ENCODE measurements around the gene ANKMY1. TPM values are rescaled to one million over a fixed set of nuclear protein-coding genes. Genes with fewer than 3 reads are reported as not detected.

The ANKMY1 gene
- total RNA-seq, 2 donors from 2014 or later, result 12.3 to 18.1 TPM

GRCh38 chr2:240581811-240582210, 24.0 kb upstream of the ANKMY1 start:
- H3K36me3 ChIP-seq, result peaks cover under 1% of the 10 kb centered on the region
- no peak overlapping the region for H3K4me3 ChIP-seq
- no peak overlapping the region for H3K27ac ChIP-seq
- intact Hi-C loops (cut with DNase I), result no loop called here
- no peak for DNase-seq
- TF ChIP-seq, protein P1, sequence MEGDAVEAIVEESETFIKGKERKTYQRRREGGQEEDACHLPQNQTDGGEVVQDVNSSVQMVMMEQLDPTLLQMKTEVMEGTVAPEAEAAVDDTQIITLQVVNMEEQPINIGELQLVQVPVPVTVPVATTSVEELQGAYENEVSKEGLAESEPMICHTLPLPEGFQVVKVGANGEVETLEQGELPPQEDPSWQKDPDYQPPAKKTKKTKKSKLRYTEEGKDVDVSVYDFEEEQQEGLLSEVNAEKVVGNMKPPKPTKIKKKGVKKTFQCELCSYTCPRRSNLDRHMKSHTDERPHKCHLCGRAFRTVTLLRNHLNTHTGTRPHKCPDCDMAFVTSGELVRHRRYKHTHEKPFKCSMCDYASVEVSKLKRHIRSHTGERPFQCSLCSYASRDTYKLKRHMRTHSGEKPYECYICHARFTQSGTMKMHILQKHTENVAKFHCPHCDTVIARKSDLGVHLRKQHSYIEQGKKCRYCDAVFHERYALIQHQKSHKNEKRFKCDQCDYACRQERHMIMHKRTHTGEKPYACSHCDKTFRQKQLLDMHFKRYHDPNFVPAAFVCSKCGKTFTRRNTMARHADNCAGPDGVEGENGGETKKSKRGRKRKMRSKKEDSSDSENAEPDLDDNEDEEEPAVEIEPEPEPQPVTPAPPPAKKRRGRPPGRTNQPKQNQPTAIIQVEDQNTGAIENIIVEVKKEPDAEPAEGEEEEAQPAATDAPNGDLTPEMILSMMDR (IDR thresholded peaks at IDR 0.05), result no peak
- H3K9me3 ChIP-seq, result no peaks in the 10 kb centered on the region
- H3K27me3 ChIP-seq, result no peaks in the 10 kb centered on the region
- H3K4me1 ChIP-seq, result peaks cover 17% of the 10 kb centered on the region
- H3K9ac ChIP-seq (ENCODE audit: low read depth in 2 of 2, low read length in 2 of 2), result no peak overlapping the region

- TF ChIP-seq, protein P1 (IDR thresholded peaks at IDR 0.05), result peak; percentile 51
- peak overlapping the region in 1 of 2 donors; percentile 27 for H3K9ac ChIP-seq (ENCODE audit: low read depth in 2 of 2, low read length in 2 of 2)
- no peak overlapping the region for H3K4me3 ChIP-seq
- H3K36me3 ChIP-seq, result peaks cover 6% of the 10 kb centered on the region
- H3K27me3 ChIP-seq, result no peaks in the 10 kb centered on the region
- intact Hi-C loops (cut with DNase I), result no loop called here
- H3K4me1 ChIP-seq, result peaks cover 13% of the 10 kb centered on the region
- no peaks in the 10 kb centered on the region for H3K9me3 ChIP-seq
- H3K27ac ChIP-seq, result peak overlapping the region; percentile 44
- DNase-seq, result peak; percentile 69
Measured at GRCh38 chr2:240579771-240580614, 22.2 kb upstream of the ANKMY1 start.

GRCh38 chr2:240579071-240579762, 21.4 kb upstream of the ANKMY1 start:
- Histone ChIP-seq H3K27ac (peak overlapping the region; percentile 44), H3K4me3 (no peak overlapping the region), H3K4me1 (peaks cover 8% of the 10 kb centered on the region), H3K9me3 (no peaks in the 10 kb centered on the region), H3K27me3 (no peaks in the 10 kb centered on the region), H3K36me3 (peaks cover 6% of the 10 kb centered on the region), H3K9ac (ENCODE audit: low read depth in 2 of 2, low read length in 2 of 2) (no peak overlapping the region)
- TF ChIP-seq, protein P1 (IDR thresholded peaks at IDR 0.05), result no peak
- no peak for DNase-seq
- intact Hi-C loops (cut with DNase I), result no loop called here

DNA sequence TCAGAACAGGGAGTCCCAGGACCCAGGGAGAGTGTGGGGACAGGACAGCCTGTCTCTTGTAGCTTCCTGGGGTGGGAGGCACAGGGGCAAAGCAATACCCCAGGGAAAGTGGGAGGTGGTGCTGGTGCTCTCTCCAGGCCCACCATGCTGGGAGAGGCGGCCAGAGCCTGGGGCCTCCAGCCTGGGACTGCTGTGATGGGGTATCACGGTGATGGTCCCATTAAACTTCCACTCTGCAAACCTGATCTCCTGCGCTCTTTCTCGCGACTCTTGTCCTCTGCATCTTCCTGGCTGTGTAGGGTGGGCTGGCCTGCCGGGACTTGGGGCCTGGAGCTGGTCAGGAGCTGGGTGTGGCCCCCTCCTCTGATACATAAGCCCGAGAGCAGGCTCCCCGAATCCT, 20.7 kb upstream of the ANKMY1 start:
- no peaks in the 10 kb centered on the region for H3K9me3 ChIP-seq
- peaks cover 6% of the 10 kb centered on the region for H3K36me3 ChIP-seq
- no peak for DNase-seq
- no peak overlapping the region for H3K9ac ChIP-seq (ENCODE audit: low read depth in 2 of 2, low read length in 2 of 2)
- TF ChIP-seq, protein P1 (IDR thresholded peaks at IDR 0.05), result no peak
- peaks cover 8% of the 10 kb centered on the region for H3K4me1 ChIP-seq
- H3K27ac ChIP-seq, result no peak overlapping the region
- H3K4me3 ChIP-seq, result no peak overlapping the region
- intact Hi-C loops (cut with DNase I), result no loop called here
- no peaks in the 10 kb centered on the region for H3K27me3 ChIP-seq

- DNase-seq, result no peak
- peaks cover 6% of the 10 kb centered on the region for H3K36me3 ChIP-seq
- H3K9me3 ChIP-seq, result no peaks in the 10 kb centered on the region
- H3K27ac ChIP-seq, result no peak overlapping the region
- H3K4me1 ChIP-seq, result peaks cover 8% of the 10 kb centered on the region
- intact Hi-C loops (cut with DNase I), result no loop called here
- H3K4me3 ChIP-seq, result no peak overlapping the region
- no peak overlapping the region for H3K9ac ChIP-seq (ENCODE audit: low read depth in 2 of 2, low read length in 2 of 2)
- H3K27me3 ChIP-seq, result no peaks in the 10 kb centered on the region
- TF ChIP-seq, protein P1 (IDR thresholded peaks at IDR 0.05), result no peak
Measured at GRCh38 chr2:240578110-240578450, 20.3 kb upstream of the ANKMY1 start.

All from colonic mucosa (tissue), 4 donors.